HepG2 (cell line): Measurements from ENCODE around the gene MLN. TPM values are rescaled to one million over a fixed set of nuclear protein-coding genes. Genes with fewer than 3 reads are reported as not detected.

Experiments
- ATAC-seq: fragments of 200-7000 bp; cut with Tn5 transposase; 3 replicates; pipeline ENCODE4 v1.9.1; 2020; ENCODE audit warnings: mild to moderate bottlenecking, moderate library complexity
- BruUV-seq: library from RNA; stranded (reverse); fragments of 400-500 nt; replicated peaks from 2 replicates; lab custom pipeline; 2021; lab: Mats Ljungman, UMichigan
- CTCF ChIA-PET: fragments of 300-600 bp; formaldehyde crosslinking; extraction: SDS; loops from one replicate; lab custom pipeline; 2021; ENCODE audit warnings: low total read pairs, inconsistent platforms, low intra/inter-chr PET ratio; lab: Yijun Ruan, JAX
- POLR2A ChIA-PET: fragments of 350-600 bp; sonication (Branson Sonifier 250); formaldehyde crosslinking; loops from one replicate; lab custom pipeline; 2020; ENCODE audit warnings: antibody characterized with exemption, inconsistent platforms; lab: Yijun Ruan, JAX
- DNase-seq: peaks from one replicate; pipeline ENCODE4 v3.0.0-alpha.2; 2015; ENCODE audit warnings: low spot score
- FAIRE-seq: peaks from 3 replicates; lab custom pipeline; 2011; peaks lifted over from hg19 to GRCh38; lab: Jason Lieb, UNC
- H2AFZ ChIP-seq: one replicate; pipeline ENCODE4 v1.6.1; 2011; ENCODE audit warnings: low read length, inconsistent platforms
- H3K27ac ChIP-seq: fragments of 300-600 bp; 3 replicates; pipeline ENCODE4 v1.8.0; 2011; ENCODE audit warnings: mixed run types, mild to moderate bottlenecking, mixed read lengths, low read length, inconsistent platforms; ENCODE audit not compliant: insufficient read depth; ENCODE audit errors: extremely low read length
- H3K27me3 ChIP-seq, 2 experiments: fragments of 200-600 bp in 1 of 2; 2 replicates in 1 of 2; 3 replicates in 1 of 2; pipeline versions ENCODE4 v1.6.0 to v1.8.0; 2011; ENCODE audit warnings: low read length in 2 of 2, mild to moderate bottlenecking in 2 of 2, moderate library complexity in 2 of 2, inconsistent platforms in 1 of 2; ENCODE audit not compliant: insufficient read depth in 2 of 2, control insufficient read depth in 1 of 2
- H3K36me3 ChIP-seq, 2 experiments: fragments of 200-600 bp in 1 of 2; replicated peaks in 1 of 2; 2 replicates in 1 of 2; 3 replicates in 1 of 2; pipeline versions ENCODE4 v1.5.1 to v1.8.0; 2011; ENCODE audit warnings: low read length in 2 of 2, inconsistent platforms in 1 of 2; ENCODE audit not compliant: insufficient read depth in 2 of 2, control insufficient read depth in 1 of 2
- H3K4me1 ChIP-seq: 2 replicates; pipeline ENCODE4 v1.5.1; 2012; ENCODE audit warnings: low read length, inconsistent platforms; ENCODE audit not compliant: insufficient read depth
- H3K4me2 ChIP-seq: 2 replicates; pipeline ENCODE4 v1.6.0; 2011; ENCODE audit warnings: low read depth, low read length, inconsistent platforms
- H3K4me3 ChIP-seq, 3 experiments: fragments of 200-600 bp in 1 of 3; sonication (generic), shearing (Covaris generic) in 1 of 3; replicated peaks in 1 of 3; 2 replicates each; pipeline ENCODE4 v1.5.1; 2011 to 2016; ENCODE audit warnings: low read length in 3 of 3, inconsistent platforms in 2 of 3, low read depth in 2 of 3, mild to moderate bottlenecking in 2 of 3, control low read depth in 1 of 3, mixed read lengths in 1 of 3; ENCODE audit not compliant: insufficient read depth in 1 of 3
- H3K79me2 ChIP-seq: one replicate; pipeline ENCODE4 v1.6.1; 2011; ENCODE audit warnings: low read length, inconsistent platforms; ENCODE audit not compliant: insufficient read depth
- H3K9ac ChIP-seq: 2 replicates; pipeline ENCODE4 v1.6.0; 2011; ENCODE audit warnings: mild to moderate bottlenecking, low read depth, low read length, inconsistent platforms; ENCODE audit not compliant: insufficient read depth
- H3K9me3 ChIP-seq: 2 replicates; pipeline ENCODE4 v1.5.1; 2012; ENCODE audit warnings: mild to moderate bottlenecking, low read length
- H4K20me1 ChIP-seq: 2 replicates; pipeline ENCODE4 v1.6.0; 2011; ENCODE audit warnings: inconsistent platforms, mild to moderate bottlenecking, low read length, moderate library complexity; ENCODE audit not compliant: insufficient read depth
- CC2D1A ChIP-seq: sonication (generic); formaldehyde crosslinking; IDR thresholded peaks from 2 replicates; pipeline ENCODE4 v1.8.1; 2023; ENCODE audit warnings: mild to moderate bottlenecking, missing genetic modification reagents
- CENPBD1 ChIP-seq: sonication (generic); formaldehyde crosslinking; IDR thresholded peaks from 2 replicates; pipeline ENCODE4 v1.8.0; 2022; ENCODE audit warnings: missing genetic modification reagents, low read depth, mild to moderate bottlenecking, borderline replicate concordance
- ZFP41 ChIP-seq: sonication (generic); formaldehyde crosslinking; IDR thresholded peaks from 2 replicates; pipeline ENCODE4 v1.4.0; 2020; ENCODE audit warnings: mild to moderate bottlenecking, missing genetic modification reagents, borderline replicate concordance
- ZFP62 ChIP-seq: sonication (generic); formaldehyde crosslinking; IDR thresholded peaks from 2 replicates; pipeline ENCODE4 v1.4.0; 2020; ENCODE audit warnings: missing genetic modification reagents
- ZNF18 ChIP-seq: sonication (generic); formaldehyde crosslinking; IDR thresholded peaks from 2 replicates; pipeline ENCODE4 v1.8.0; 2022; ENCODE audit warnings: mild to moderate bottlenecking, missing genetic modification reagents; ENCODE audit not compliant: insufficient replicate concordance
- WGBS: methylation state at CpG from one replicate; pipeline ENCODE4 v1.1.6; 2017; ENCODE audit warnings: low lambda C conversion rate; 5-methylcytosine and 5-hydroxymethylcytosine counted together
- in situ Hi-C: cut with HindIII; loops from 2 replicates; pipeline ENCODE4 v1.10.0; 2017; ENCODE audit warnings: low pct_unique_long_range_greater_than_20kb; ENCODE audit not compliant: extremely low pct_ligation_motif_present
- intact Hi-C: fragments of 100-400 bp; cut with micrococcal nuclease; formaldehyde crosslinking; loops from one replicate; pipeline ENCODE4 v1.10.0; 2022; ENCODE audit not compliant: unreplicated experiment
- polyA plus RNA-seq, 8 experiments: library from polyadenylated mRNA; depleted of rRNA in 3 of 8; stranded (reverse) in 7 of 8; unstranded in 1 of 8; fragments of >200 nt; fragmentation: Illumina TruSeq in 4 of 8; extraction: Trizol in 4 of 8; gene quantifications; 2 replicates each; pipeline versions ENCODE4 v1.2.1 to v1.2.3, GENCODE V29; 2011 to 2016; ENCODE audit warnings: low read depth in 4 of 8, missing spikeins in 1 of 8, mixed read lengths in 1 of 8; ENCODE audit not compliant: insufficient read depth in 1 of 8
- total RNA-seq, 5 experiments: library from RNA; depleted of rRNA; stranded (reverse); fragments of >200 nt; fragmentation: Illumina TruSeq; extraction: Trizol; gene quantifications; 2 replicates each; pipeline ENCODE4 v1.2.3, GENCODE V29; 2016; ENCODE audit warnings: low read depth in 1 of 5

Gene MLN
- total and polyA plus RNA-seq, 2 of the 13 experiments (the other 11 are each of a cell fraction or from before 2014, with no cell fraction given), result not detected

GRCh38 chr6:33783781-33784520, 19.9 kb downstream of the MLN start:
- WGBS, result 96% methylated on average over 9 of the region's 10 CpGs
- no peaks in the 10 kb centered on the region for H3K9me3 ChIP-seq
- H3K36me3 ChIP-seq, result peaks cover 22 to 49% of the 10 kb centered on the region in 2 experiments
- no peak overlapping the region for H2AFZ ChIP-seq
- H3K4me1 ChIP-seq, result peaks cover 22% of the 10 kb centered on the region
- no peak for ATAC-seq
- TF ChIP-seq ZNF18 (CRISPR knock-in tag), result no peak
- no peak for TF ChIP-seq CENPBD1 (CRISPR knock-in tag)
- no peak for TF ChIP-seq ZFP62 (CRISPR knock-in tag)
- TF ChIP-seq CC2D1A, result no peak
- no peak for TF ChIP-seq ZFP41 (CRISPR knock-in tag)
- BruUV-seq, result no TSS peak
- ChIA-PET POLR2A (no interaction called here), CTCF (no interaction called here)
- H4K20me1 ChIP-seq, result peaks cover 9% of the 10 kb centered on the region; the same call in 1 of the 2 replicates
- peaks cover 24% of the 10 kb centered on the region for H3K79me2 ChIP-seq
- no peak for DNase-seq
- no peak overlapping the region for H3K4me2 ChIP-seq
- H3K27me3 ChIP-seq, result no peaks in the 10 kb centered on the region
- no peak overlapping the region for H3K4me3 ChIP-seq
- intact Hi-C loops (no loop called here), in situ Hi-C loops (no loop called here)
- H3K27ac ChIP-seq, result no peak overlapping the region
- FAIRE-seq, result no peak
- no peak overlapping the region for H3K9ac ChIP-seq
